Uterus (tissue), 4 donors: ENCODE results near the gene CLDN20. TPM values are rescaled to one million over a fixed set of nuclear protein-coding genes. Genes with fewer than 3 reads are reported as not detected.
"Not testable (repeated sequence)": the region's sequence is repeated elsewhere in the genome, so short reads cannot be mapped to it uniquely, and the experiment has no call there.

Experiments
- DNase-seq, 2 donors: peaks; one replicate each; pipeline ENCODE4 v3.0.0-alpha.2; 2019 to 2020
- H3K27ac ChIP-seq, 2 donors: fragments of 200-600 bp; sonication (generic); 1 replicate in 1 of 2; 2 replicates in 1 of 2; pipeline ENCODE4 v1.5.1; 2016 to 2018
- H3K27me3 ChIP-seq, 2 donors: fragments of 200-600 bp; sonication (generic); one replicate each; pipeline ENCODE4 v1.5.1; 2018 to 2019; ENCODE audit warnings: control low read depth in 1 of 2
- H3K36me3 ChIP-seq, 2 donors: fragments of 200-600 bp; sonication (generic); one replicate each; pipeline ENCODE4 v1.5.1; 2019; ENCODE audit warnings: control low read depth in 1 of 2
- H3K4me1 ChIP-seq, 2 donors: fragments of 200-600 bp; sonication (generic); one replicate each; pipeline ENCODE4 v1.5.1; 2018 to 2019; ENCODE audit warnings: control low read depth in 1 of 2
- H3K4me3 ChIP-seq, 2 donors: fragments of 200-600 bp; sonication (generic); 1 replicate in 1 of 2; 2 replicates in 1 of 2; pipeline ENCODE4 v1.5.1; 2018 to 2019; ENCODE audit warnings: mild to moderate bottlenecking in 1 of 2
- H3K9me3 ChIP-seq, 2 donors: fragments of 200-600 bp; sonication (generic); one replicate each; pipeline ENCODE4 v1.5.1; 2019; ENCODE audit warnings: control low read depth in 1 of 2
- CTCF ChIP-seq, 4 experiments: fragments of 200-600 bp in 2 of 4; fragments of 450-650 bp in 2 of 4; sonication (generic) in 2 of 4; IDR thresholded peaks; one replicate each; pipeline ENCODE4 v1.5.1; 2016 to 2019; ENCODE audit warnings: antibody characterized with exemption in 4 of 4, mild to moderate bottlenecking in 2 of 4, moderate library complexity in 1 of 4
- POLR2A ChIP-seq, 2 donors: fragments of 450-650 bp; IDR thresholded peaks; one replicate each; pipeline ENCODE4 v1.6.1; 2016; ENCODE audit warnings: antibody characterized with exemption in 2 of 2, mild to moderate bottlenecking in 1 of 2, moderate library complexity in 1 of 2
- intact Hi-C: fragments of 100-400 bp; cut with DNase I; formaldehyde crosslinking; loops from one replicate; pipeline ENCODE4 v1.15.1; 2023; ENCODE audit warnings: low total_unique reads
- total RNA-seq, 4 donors: library from RNA; depleted of rRNA in 3 of 4; stranded (reverse); fragments of >200 nt in 3 of 4; gene quantifications; one replicate each; pipeline versions ENCODE4 v1.1.0 to v1.2.4, GENCODE V29; 2014 to 2023
- donor health status: DM: yes; HTN: yes; CAD: no.

Gene CLDN20
- total RNA-seq, 4 donors from 2014 or later = 1.5 TPM; not detected in 3

GRCh38 chr6:155227046-155227445 is 36.8 kb upstream of the CLDN20 start:
- no peaks in the 10 kb centered on the region for H3K4me1 ChIP-seq
- H3K9me3 ChIP-seq = no peaks in the 10 kb centered on the region
- H3K36me3 ChIP-seq = no peaks in the 10 kb centered on the region
- no peaks in the 10 kb centered on the region for H3K27me3 ChIP-seq
- no peak for TF ChIP-seq POLR2A (IDR thresholded peaks at IDR 0.05)
- TF ChIP-seq CTCF (IDR thresholded peaks at IDR 0.05) = no peak
- intact Hi-C loops = no loop called here
- H3K4me3 ChIP-seq = no peak overlapping the region
- DNase-seq = no peak
- no peak overlapping the region for H3K27ac ChIP-seq

DNA sequence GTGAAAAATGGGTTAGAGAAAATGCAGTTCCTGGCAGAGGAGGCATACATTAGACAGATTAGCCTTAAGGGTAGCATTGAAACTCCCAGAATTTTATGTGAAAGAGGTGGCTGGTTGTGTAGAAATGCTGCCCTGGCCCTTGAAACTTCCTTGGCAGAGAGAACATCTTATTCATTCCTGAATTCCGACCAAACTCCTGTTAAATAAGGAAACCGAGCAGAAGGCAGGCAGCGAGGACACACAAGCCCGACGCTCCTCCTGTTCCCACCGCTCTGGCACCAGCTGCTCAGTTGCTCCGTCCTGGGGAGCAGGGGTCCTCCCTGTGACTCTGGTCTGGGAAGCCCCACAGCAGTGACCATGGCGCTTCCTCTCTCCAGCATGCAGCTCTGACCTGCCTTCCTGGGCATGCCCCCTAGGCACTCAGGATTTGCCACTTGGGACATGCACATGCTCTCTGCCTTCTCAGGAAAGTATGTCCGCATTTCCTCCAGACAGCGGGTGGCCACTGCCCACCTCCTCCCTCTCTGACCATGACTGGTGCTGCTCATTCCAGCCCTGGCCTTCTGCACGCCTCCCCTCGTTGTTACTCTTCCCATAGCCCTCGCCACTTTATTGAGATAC is 35.2 kb upstream of the CLDN20 start:
- no peak for DNase-seq
- Histone ChIP-seq H3K4me3 (peak overlapping the region in 1 of 2 donors; percentile 6), H3K9me3 (no peaks in the 10 kb centered on the region), H3K27ac (no peak overlapping the region), H3K36me3 (no peaks in the 10 kb centered on the region), H3K27me3 (no peaks in the 10 kb centered on the region), H3K4me1 (no peaks in the 10 kb centered on the region)
- intact Hi-C loops = no loop called here
- TF ChIP-seq CTCF (IDR thresholded peaks at IDR 0.05) (no peak), POLR2A (IDR thresholded peaks at IDR 0.05) (no peak)

- H3K36me3 ChIP-seq, H3K27ac ChIP-seq, H3K27me3 ChIP-seq, DNase-seq, H3K4me1 ChIP-seq, intact Hi-C loops, H3K4me3 ChIP-seq, H3K9me3 ChIP-seq: not testable (repeated sequence)
Observed at GRCh38 chr6:155230975-155231374, 32.8 kb upstream of the CLDN20 start.

GRCh38 chr6:155232848-155233247 is 31.0 kb upstream of the CLDN20 start:
- Histone ChIP-seq H3K9me3 (no peaks in the 10 kb centered on the region), H3K4me3 (no peak overlapping the region), H3K27me3 (no peaks in the 10 kb centered on the region), H3K4me1 (no peaks in the 10 kb centered on the region), H3K27ac (no peak overlapping the region), H3K36me3 (no peaks in the 10 kb centered on the region)
- DNase-seq = no peak
- TF ChIP-seq POLR2A (IDR thresholded peaks at IDR 0.05) = no peak
- TF ChIP-seq CTCF (IDR thresholded peaks at IDR 0.05) = no peak
- intact Hi-C loops = no loop called here

- Histone ChIP-seq H3K36me3 (no peaks in the 10 kb centered on the region), H3K4me3 (no peak overlapping the region), H3K9me3 (no peaks in the 10 kb centered on the region), H3K27me3 (no peaks in the 10 kb centered on the region), H3K27ac (no peak overlapping the region), H3K4me1 (no peaks in the 10 kb centered on the region)
- no peak for TF ChIP-seq CTCF (IDR thresholded peaks at IDR 0.05)
- no peak for TF ChIP-seq POLR2A (IDR thresholded peaks at IDR 0.05)
- intact Hi-C loops = no loop called here
- DNase-seq = no peak
Observed at GRCh38 chr6:155234167-155234566, 29.6 kb upstream of the CLDN20 start.

DNA sequence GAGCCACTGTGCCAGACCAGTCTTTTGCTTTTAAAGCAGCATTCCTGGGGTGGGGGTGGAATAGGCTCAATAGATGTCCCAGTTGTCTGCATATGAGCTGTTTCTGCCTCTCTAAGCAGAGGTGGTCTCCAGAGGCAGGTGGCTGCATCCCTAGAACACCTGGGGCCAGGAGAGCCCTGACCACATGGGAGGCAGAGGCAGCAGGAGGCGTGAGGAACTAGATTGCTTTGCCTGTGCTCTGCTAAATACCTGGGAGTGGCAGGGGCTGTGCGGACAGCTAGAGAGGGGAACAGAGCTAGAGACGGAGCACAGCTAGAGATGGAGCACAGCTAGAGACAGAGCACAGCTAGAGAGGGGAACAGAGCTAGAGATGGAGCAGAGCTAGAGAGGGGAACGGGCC is 29.1 kb upstream of the CLDN20 start:
- Histone ChIP-seq H3K36me3 (no peaks in the 10 kb centered on the region), H3K27me3 (no peaks in the 10 kb centered on the region), H3K9me3 (no peaks in the 10 kb centered on the region), H3K4me1 (no peaks in the 10 kb centered on the region), H3K4me3 (no peak overlapping the region), H3K27ac (no peak overlapping the region)
- intact Hi-C loops = no loop called here
- no peak for TF ChIP-seq POLR2A (IDR thresholded peaks at IDR 0.05)
- no peak for TF ChIP-seq CTCF (IDR thresholded peaks at IDR 0.05)
- DNase-seq = no peak
